ENCODE data around the gene EPS8L2.

DNA sequence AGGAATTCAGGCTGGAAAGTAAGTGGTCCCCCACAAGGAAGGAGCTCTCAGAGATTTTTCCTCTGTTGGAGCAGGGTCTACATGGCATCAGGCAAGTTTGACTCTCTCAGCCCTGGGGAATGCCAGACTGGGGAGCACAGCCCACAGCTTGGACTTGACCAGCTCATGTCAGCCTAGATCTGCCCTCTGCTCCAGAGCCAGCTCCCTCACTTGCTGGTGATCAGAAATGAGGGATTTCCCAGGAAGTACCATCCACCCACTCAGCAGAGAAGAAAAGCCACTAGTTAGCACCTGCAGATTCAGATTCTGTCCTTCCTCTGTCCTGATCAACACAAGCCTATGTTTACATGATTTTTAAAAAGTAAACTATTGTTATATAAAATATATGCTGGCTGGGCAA, 54.2 kb downstream of the EPS8L2 start:
- TF ChIP-seq CTCF (tag by site-specific recombination; IDR thresholded peaks at IDR 0.05) (no peak), ZNF645 (tag by site-specific recombination; IDR thresholded peaks at IDR 0.05) (no peak), ZNF596 (tag by site-specific recombination; IDR thresholded peaks at IDR 0.05) (no peak), ZFP37 (tag by site-specific recombination; IDR thresholded peaks at IDR 0.05) (no peak), ZNF280D (tag by site-specific recombination; IDR thresholded peaks at IDR 0.05) (no peak), ZNF48 (tag by site-specific recombination; IDR thresholded peaks at IDR 0.05) (no peak), TSHZ1 (tag by site-specific recombination; IDR thresholded peaks at IDR 0.05; ENCODE audit: borderline replicate concordance) (no peak), YY1 (tag by site-specific recombination; IDR thresholded peaks at IDR 0.05) (no peak), ZBTB21 (tag by site-specific recombination; IDR thresholded peaks at IDR 0.05) (no peak), ZNF529 (tag by site-specific recombination; IDR thresholded peaks at IDR 0.05; ENCODE audit: insufficient replicate concordance) (no peak)
- TF ChIP-seq, protein P1, sequence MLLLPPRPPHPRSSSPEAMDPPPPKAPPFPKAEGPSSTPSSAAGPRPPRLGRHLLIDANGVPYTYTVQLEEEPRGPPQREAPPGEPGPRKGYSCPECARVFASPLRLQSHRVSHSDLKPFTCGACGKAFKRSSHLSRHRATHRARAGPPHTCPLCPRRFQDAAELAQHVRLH (tag by site-specific recombination; IDR thresholded peaks at IDR 0.05), result no peak
